ENCODE measurements around the gene PAK5. TPM values are rescaled to one million over a fixed set of nuclear protein-coding genes. Genes with fewer than 3 reads are reported as not detected.

Gene PAK5
- total RNA-seq, 1 donor from 2014 or later, result 0.25 TPM

DNA sequence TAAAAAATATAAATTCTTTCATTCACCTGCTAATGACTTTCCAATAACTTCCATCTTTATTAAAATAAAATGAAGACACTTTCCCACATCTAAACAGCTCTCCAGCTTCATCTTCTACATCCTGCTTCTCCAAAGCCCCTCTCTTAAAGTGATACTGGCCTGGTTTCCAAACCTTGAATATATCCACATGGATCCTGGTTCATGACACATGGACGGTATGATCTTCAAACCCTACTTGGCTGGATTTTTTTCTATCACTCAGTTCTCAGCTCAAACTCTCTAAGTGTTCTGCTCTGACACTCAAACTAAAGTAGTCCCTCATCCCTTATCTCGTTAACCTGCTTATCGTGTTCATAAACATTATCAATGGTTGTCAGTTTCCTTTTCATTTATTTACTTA is 128.2 kb downstream of the PAK5 start:
- Histone ChIP-seq H3K4me1 (no peaks in the 10 kb centered on the region), H3K27me3 (no peaks in the 10 kb centered on the region), H3K36me3 (no peaks in the 10 kb centered on the region), H3K9me3 (no peaks in the 10 kb centered on the region), H3K27ac (no peak overlapping the region), H3K4me3 (no peak overlapping the region)
- DNase-seq (ENCODE audit: extremely low spot score in 2 of 2), result no peak
- intact Hi-C loops (cut with DNase I), result no loop called here
- TF ChIP-seq POLR2A (IDR thresholded peaks at IDR 0.05), result no peak
- no peak for TF ChIP-seq POLR2AphosphoS5 (IDR thresholded peaks at IDR 0.05; ENCODE audit: insufficient read depth in 1 of 2, low read depth in 1 of 2)
- TF ChIP-seq, protein P1, sequence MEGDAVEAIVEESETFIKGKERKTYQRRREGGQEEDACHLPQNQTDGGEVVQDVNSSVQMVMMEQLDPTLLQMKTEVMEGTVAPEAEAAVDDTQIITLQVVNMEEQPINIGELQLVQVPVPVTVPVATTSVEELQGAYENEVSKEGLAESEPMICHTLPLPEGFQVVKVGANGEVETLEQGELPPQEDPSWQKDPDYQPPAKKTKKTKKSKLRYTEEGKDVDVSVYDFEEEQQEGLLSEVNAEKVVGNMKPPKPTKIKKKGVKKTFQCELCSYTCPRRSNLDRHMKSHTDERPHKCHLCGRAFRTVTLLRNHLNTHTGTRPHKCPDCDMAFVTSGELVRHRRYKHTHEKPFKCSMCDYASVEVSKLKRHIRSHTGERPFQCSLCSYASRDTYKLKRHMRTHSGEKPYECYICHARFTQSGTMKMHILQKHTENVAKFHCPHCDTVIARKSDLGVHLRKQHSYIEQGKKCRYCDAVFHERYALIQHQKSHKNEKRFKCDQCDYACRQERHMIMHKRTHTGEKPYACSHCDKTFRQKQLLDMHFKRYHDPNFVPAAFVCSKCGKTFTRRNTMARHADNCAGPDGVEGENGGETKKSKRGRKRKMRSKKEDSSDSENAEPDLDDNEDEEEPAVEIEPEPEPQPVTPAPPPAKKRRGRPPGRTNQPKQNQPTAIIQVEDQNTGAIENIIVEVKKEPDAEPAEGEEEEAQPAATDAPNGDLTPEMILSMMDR (IDR thresholded peaks at IDR 0.05), result no peak

DNA sequence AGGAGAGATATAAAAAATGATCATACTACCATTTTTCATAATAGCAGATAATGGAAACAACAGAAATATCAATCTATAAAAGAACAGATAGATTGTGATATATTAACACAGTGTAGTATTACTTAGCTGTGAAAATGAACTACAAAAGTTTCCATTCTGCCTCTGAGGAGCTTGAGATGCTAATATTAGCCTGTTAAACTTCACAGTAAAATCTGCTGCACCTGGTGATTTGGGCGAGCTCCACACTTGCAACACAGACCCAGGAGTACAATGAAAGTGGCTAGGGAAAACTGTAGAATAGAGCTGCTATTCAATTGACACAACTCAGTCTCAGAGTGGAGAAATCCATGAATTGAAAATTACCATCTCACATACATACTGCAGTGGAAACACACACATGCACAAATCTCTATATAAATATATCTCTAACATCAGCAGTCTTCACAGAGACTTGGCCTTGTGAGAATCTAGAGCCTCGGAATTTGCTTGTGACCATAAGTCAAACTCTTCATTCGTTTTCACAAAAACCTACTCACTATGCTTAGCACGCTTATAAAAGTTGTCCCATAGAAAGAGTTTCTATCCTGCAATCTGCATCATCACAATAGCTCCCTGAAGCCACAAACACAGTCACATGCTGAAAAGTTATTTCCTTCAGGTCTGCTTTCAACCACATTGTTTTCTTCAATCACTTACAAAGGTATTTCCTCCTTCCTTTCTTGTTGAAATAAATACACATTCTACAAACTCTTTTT is 133.0 kb downstream of the PAK5 start:
- intact Hi-C loops (cut with DNase I), result no loop called here
- Histone ChIP-seq H3K36me3 (no peaks in the 10 kb centered on the region), H3K9me3 (no peaks in the 10 kb centered on the region), H3K4me3 (no peak overlapping the region), H3K27ac (no peak overlapping the region), H3K4me1 (no peaks in the 10 kb centered on the region), H3K27me3 (no peaks in the 10 kb centered on the region)
- no peak for DNase-seq (ENCODE audit: extremely low spot score in 2 of 2)
- TF ChIP-seq POLR2AphosphoS5 (IDR thresholded peaks at IDR 0.05; ENCODE audit: insufficient read depth in 1 of 2, low read depth in 1 of 2) (no peak), POLR2A (IDR thresholded peaks at IDR 0.05) (no peak)
- TF ChIP-seq, protein P1 (IDR thresholded peaks at IDR 0.05), result no peak

DNA sequence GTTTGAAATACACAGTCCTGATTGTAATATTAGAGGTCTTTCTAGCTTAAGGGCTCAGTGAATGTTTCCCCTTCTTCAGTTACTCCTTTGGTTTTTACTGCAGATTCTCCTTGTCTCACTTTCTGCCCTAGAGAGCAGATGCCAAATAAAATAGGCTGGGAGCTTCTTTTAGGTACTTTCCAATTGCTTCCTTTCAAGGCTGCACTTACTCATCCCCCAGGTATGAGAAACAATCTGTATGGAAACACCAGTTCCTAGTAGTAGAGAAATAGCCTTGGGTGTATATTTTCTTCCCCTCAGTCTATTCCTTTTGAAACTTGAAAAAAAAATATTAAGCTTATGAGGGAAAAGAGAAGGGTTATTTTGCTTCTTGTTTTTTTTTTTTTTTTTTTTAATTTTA is 139.7 kb downstream of the PAK5 start:
- no peak for DNase-seq (ENCODE audit: extremely low spot score in 2 of 2)
- Histone ChIP-seq H3K4me1 (no peaks in the 10 kb centered on the region), H3K4me3 (no peak overlapping the region), H3K9me3 (no peaks in the 10 kb centered on the region), H3K27me3 (no peaks in the 10 kb centered on the region), H3K27ac (no peak overlapping the region), H3K36me3 (no peaks in the 10 kb centered on the region)
- intact Hi-C loops (cut with DNase I), result no loop called here
- TF ChIP-seq, protein P1 (IDR thresholded peaks at IDR 0.05), result no peak
- TF ChIP-seq POLR2AphosphoS5 (IDR thresholded peaks at IDR 0.05; ENCODE audit: insufficient read depth in 1 of 2, low read depth in 1 of 2) (no peak), POLR2A (IDR thresholded peaks at IDR 0.05) (no peak)

DNA sequence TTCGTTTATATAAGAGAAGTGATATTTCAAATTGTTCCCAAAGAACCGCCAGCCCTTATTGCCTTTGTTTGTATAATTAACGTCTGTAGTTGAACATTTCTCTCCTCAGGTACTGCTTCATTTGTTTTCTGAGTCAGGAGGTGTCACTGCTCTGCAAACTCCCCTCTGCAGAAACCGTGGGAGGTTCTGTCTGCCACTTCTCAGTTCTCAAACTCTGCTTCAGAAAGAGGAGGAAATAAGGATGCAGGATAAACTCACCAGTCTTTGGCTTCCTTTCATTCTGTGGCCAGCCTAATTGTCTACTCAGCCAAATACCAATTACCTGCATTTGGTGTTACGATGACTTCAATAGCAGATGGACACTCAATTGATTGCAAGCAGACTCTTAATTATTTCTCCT is 149.8 kb downstream of the PAK5 start:
- TF ChIP-seq POLR2A (IDR thresholded peaks at IDR 0.05) (no peak), POLR2AphosphoS5 (IDR thresholded peaks at IDR 0.05; ENCODE audit: insufficient read depth in 1 of 2, low read depth in 1 of 2) (no peak)
- TF ChIP-seq, protein P1 (IDR thresholded peaks at IDR 0.05), result no peak
- H3K36me3 ChIP-seq, result no peaks in the 10 kb centered on the region
- intact Hi-C loops (cut with DNase I), result no loop called here

DNA sequence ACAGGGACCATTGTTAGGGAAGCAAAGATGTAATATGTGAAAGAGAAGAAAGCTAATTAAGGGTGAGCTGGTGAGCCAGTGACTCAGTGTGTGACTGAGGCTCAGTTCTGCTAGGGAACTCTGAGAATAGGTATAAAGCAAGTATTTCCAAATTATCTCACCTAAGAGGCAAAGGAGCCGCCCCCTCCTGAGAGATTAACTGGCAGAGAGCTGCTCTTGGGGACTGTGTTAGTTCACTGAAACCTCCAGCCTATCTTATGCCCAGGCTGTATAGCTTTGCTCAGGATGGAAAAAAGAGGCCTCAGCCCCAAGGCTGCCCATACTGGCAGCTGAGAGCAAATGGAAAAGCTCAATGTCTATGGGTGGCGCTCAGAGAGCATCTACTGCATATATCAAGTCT is 152.0 kb downstream of the PAK5 start:
- no peak for TF ChIP-seq POLR2AphosphoS5 (IDR thresholded peaks at IDR 0.05; ENCODE audit: insufficient read depth in 1 of 2, low read depth in 1 of 2)
- no peak for TF ChIP-seq POLR2A (IDR thresholded peaks at IDR 0.05)

More for the DNA sequence above, 149.8 kb downstream of the PAK5 start:
- Histone ChIP-seq H3K27ac (no peak overlapping the region), H3K4me3 (no peak overlapping the region), H3K4me1 (no peaks in the 10 kb centered on the region), H3K9me3 (no peaks in the 10 kb centered on the region), H3K27me3 (no peaks in the 10 kb centered on the region)
- DNase-seq (ENCODE audit: extremely low spot score in 2 of 2), result no peak

More for the DNA sequence above, 152.0 kb downstream of the PAK5 start:
- no peaks in the 10 kb centered on the region for H3K4me1 ChIP-seq
- no peak overlapping the region for H3K4me3 ChIP-seq
- H3K9me3 ChIP-seq, result no peaks in the 10 kb centered on the region
- no peak for DNase-seq (ENCODE audit: extremely low spot score in 2 of 2)
- intact Hi-C loops (cut with DNase I), result no loop called here
- no peaks in the 10 kb centered on the region for H3K27me3 ChIP-seq
- no peak overlapping the region for H3K27ac ChIP-seq
- no peaks in the 10 kb centered on the region for H3K36me3 ChIP-seq
